Smooth muscle cell (in vitro differentiated cells): ENCODE data around the gene HOXD4. TPM values are rescaled to one million over a fixed set of nuclear protein-coding genes. Genes with fewer than 3 reads are reported as not detected.
A peak's percentile ranks its signal among the peaks of the same experiment; 100 is the strongest.

ENCODE experiments used
- DNase-seq: peaks from one replicate; lab custom pipeline; 2025; ENCODE audit not compliant: unreplicated experiment; lab: John Stamatoyannopoulos, UW
- H2AFZ ChIP-seq: fragments of 200-600 bp; sonication (generic); 2 replicates; pipeline ENCODE4 v1.6.0; 2016; ENCODE audit warnings: antibody characterized with exemption, low read depth, mild to moderate bottlenecking
- H3F3A ChIP-seq: fragments of 200-600 bp; sonication (generic); 2 replicates; pipeline ENCODE4 v1.6.0; 2017; ENCODE audit warnings: antibody characterized with exemption, low read depth
- H3K27ac ChIP-seq: fragments of 200-600 bp; sonication (generic); 2 replicates; pipeline ENCODE4 v1.5.1; 2016; ENCODE audit warnings: low read depth, mild to moderate bottlenecking
- H3K27me3 ChIP-seq: fragments of 200-600 bp; sonication (generic); 2 replicates; pipeline ENCODE4 v1.6.1; 2016; ENCODE audit warnings: low read depth, mild to moderate bottlenecking
- H3K36me3 ChIP-seq: fragments of 200-600 bp; sonication (generic); 2 replicates; pipeline ENCODE4 v1.5.1; 2016; ENCODE audit warnings: low read depth
- H3K4me1 ChIP-seq: fragments of 200-600 bp; sonication (generic); 2 replicates; pipeline ENCODE4 v1.5.1; 2016; ENCODE audit warnings: low read depth
- H3K4me2 ChIP-seq: fragments of 200-600 bp; sonication (generic); 2 replicates; pipeline ENCODE4 v1.6.0; 2016; ENCODE audit warnings: mild to moderate bottlenecking
- H3K4me3 ChIP-seq: fragments of 200-600 bp; sonication (generic); 2 replicates; pipeline ENCODE4 v1.5.1; 2016; ENCODE audit warnings: mild to moderate bottlenecking
- H3K79me2 ChIP-seq: fragments of 200-600 bp; sonication (generic); 2 replicates; pipeline ENCODE4 v1.6.0; 2016; ENCODE audit warnings: low read depth, mild to moderate bottlenecking
- H3K9ac ChIP-seq: fragments of 200-600 bp; sonication (generic); 2 replicates; pipeline ENCODE4 v1.6.0; 2016; ENCODE audit warnings: low read depth
- H3K9me3 ChIP-seq: fragments of 200-600 bp; sonication (generic); replicated peaks from 2 replicates; pipeline ENCODE4 v1.5.1; 2016; ENCODE audit warnings: low read depth
- H4K20me1 ChIP-seq: fragments of 200-600 bp; sonication (generic); 2 replicates; pipeline ENCODE4 v1.6.0; 2016; ENCODE audit warnings: low read depth
- CTCF ChIP-seq: fragments of 200-600 bp; sonication (generic); IDR thresholded peaks from 2 replicates; pipeline ENCODE4 v1.5.1; 2017; ENCODE audit warnings: borderline replicate concordance, mild to moderate bottlenecking, antibody characterized with exemption; ENCODE audit not compliant: insufficient read depth, poor library complexity, severe bottlenecking
- WGBS: methylation state at CpG from one replicate; pipeline ENCODE4 v1.1.7; 2016; ENCODE audit warnings: low lambda C conversion rate; 5-methylcytosine and 5-hydroxymethylcytosine counted together
- polyA plus RNA-seq: library from polyadenylated mRNA; unstranded; fragments of >200 nt; fragmentation: Nextera tagmentation; extraction: Ambion mirVana; gene quantifications from 2 replicates; pipeline ENCODE4 v1.2.1, GENCODE V29; 2016
- total RNA-seq: library from RNA; depleted of rRNA; stranded (reverse); fragments of >200 nt; gene quantifications from 2 replicates; pipeline ENCODE4 v1.2.3, GENCODE V29; 2014

Gene HOXD4
- total and polyA plus RNA-seq, 2 experiments from 2014 or later = not detected

- Histone ChIP-seq H3K27me3 (peaks cover 100% of the 10 kb centered on the region), H3K9me3 (no peaks in the 10 kb centered on the region), H3K4me3 (no peak overlapping the region), H3K36me3 (no peaks in the 10 kb centered on the region), H3K9ac (no peak overlapping the region), H3K79me2 (peaks cover 3% of the 10 kb centered on the region), H3K4me2 (no peak overlapping the region), H3K4me1 (no peaks in the 10 kb centered on the region), H3F3A (no peaks in the 10 kb centered on the region), H4K20me1 (peaks cover 98% of the 10 kb centered on the region), H3K27ac (no peak overlapping the region), H2AFZ (no peak overlapping the region)
- peak; percentile 49 for TF ChIP-seq CTCF
- WGBS = 41% methylated on average over 24 of the region's 24 CpGs
- DNase-seq = no peak
Measured at GRCh38 chr2:176118601-176119339, 32.6 kb upstream of the HOXD4 start.

GRCh38 chr2:176120364-176121189 lies 30.8 kb upstream of the HOXD4 start:
- TF ChIP-seq CTCF = peak; percentile 16
- Histone ChIP-seq H3K36me3 (no peaks in the 10 kb centered on the region), H2AFZ (no peak overlapping the region), H3K4me1 (no peaks in the 10 kb centered on the region), H3F3A (no peaks in the 10 kb centered on the region), H3K9ac (no peak overlapping the region), H3K27me3 (peaks cover 100% of the 10 kb centered on the region), H4K20me1 (peaks cover 88% of the 10 kb centered on the region), H3K4me3 (no peak overlapping the region), H3K27ac (no peak overlapping the region), H3K79me2 (no peaks in the 10 kb centered on the region), H3K9me3 (no peaks in the 10 kb centered on the region), H3K4me2 (no peak overlapping the region)
- DNase-seq = no peak
- WGBS = 66% methylated on average over 13 of the region's 13 CpGs

GRCh38 chr2:176121190-176122051 lies 29.9 kb upstream of the HOXD4 start:
- H4K20me1 ChIP-seq = peaks cover 80% of the 10 kb centered on the region
- no peak overlapping the region for H3K4me2 ChIP-seq
- H3K79me2 ChIP-seq = no peaks in the 10 kb centered on the region
- no peaks in the 10 kb centered on the region for H3K9me3 ChIP-seq
- H2AFZ ChIP-seq = no peak overlapping the region
- no peak overlapping the region for H3K9ac ChIP-seq
- H3K36me3 ChIP-seq = no peaks in the 10 kb centered on the region
- no peak for DNase-seq
- no peaks in the 10 kb centered on the region for H3F3A ChIP-seq
- no peaks in the 10 kb centered on the region for H3K4me1 ChIP-seq
- no peak overlapping the region for H3K4me3 ChIP-seq
- TF ChIP-seq CTCF = no peak
- peaks cover 100% of the 10 kb centered on the region for H3K27me3 ChIP-seq
- 25% methylated on average over 52 of the region's 53 CpGs for WGBS
- no peak overlapping the region for H3K27ac ChIP-seq
